ENCODE measurements around the gene ARHGEF38.

DNA sequence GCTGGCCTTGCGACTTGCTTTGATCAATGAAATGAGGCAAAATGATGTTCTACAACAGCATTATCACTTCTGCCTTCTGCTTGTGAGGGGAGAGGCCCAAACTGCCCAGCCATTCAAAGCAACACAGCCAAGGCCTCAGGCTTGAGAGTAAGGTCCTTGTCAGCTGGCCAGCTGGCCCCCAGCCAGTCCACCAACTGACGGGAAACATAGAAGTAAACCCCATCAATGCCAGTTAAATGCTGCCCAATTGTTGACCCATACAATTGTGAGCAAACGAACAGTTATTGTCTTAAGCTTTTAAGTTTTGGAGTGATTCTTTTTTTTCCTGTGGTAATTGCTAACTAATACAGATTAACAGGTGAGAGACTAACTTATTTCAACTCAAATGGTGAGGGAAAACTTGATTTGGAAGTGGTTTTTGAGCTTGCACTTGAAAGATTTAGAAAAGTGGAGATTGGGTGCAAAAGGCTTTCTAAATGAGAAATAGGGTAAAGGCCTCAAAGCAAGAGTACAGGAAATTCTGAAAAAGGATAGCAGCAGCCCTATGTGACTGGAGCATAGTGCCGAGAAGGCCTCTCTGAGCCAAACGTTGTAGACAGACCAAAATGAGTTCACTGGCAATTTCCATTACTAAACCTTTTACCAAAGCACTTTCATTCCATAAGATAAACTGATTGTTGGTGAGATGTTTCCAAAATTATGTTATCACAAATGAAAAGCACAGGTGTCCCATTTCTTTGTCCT is 66.9 kb downstream of the ARHGEF38 start:
- TF ChIP-seq, protein P1, sequence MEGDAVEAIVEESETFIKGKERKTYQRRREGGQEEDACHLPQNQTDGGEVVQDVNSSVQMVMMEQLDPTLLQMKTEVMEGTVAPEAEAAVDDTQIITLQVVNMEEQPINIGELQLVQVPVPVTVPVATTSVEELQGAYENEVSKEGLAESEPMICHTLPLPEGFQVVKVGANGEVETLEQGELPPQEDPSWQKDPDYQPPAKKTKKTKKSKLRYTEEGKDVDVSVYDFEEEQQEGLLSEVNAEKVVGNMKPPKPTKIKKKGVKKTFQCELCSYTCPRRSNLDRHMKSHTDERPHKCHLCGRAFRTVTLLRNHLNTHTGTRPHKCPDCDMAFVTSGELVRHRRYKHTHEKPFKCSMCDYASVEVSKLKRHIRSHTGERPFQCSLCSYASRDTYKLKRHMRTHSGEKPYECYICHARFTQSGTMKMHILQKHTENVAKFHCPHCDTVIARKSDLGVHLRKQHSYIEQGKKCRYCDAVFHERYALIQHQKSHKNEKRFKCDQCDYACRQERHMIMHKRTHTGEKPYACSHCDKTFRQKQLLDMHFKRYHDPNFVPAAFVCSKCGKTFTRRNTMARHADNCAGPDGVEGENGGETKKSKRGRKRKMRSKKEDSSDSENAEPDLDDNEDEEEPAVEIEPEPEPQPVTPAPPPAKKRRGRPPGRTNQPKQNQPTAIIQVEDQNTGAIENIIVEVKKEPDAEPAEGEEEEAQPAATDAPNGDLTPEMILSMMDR (IDR thresholded peaks at IDR 0.05), result no peak
- TF ChIP-seq POLR2A (IDR thresholded peaks at IDR 0.05), result no peak

Measured in uterus (tissue), 2 donors.